GM23248 (cell line): ENCODE results near the gene PRSS27. TPM values are rescaled to one million over a fixed set of nuclear protein-coding genes. Genes with fewer than 3 reads are reported as not detected.

Experiments used
- DNase-seq: peaks from one replicate; pipeline ENCODE4 v3.0.0-alpha.2; 2015
- H2AFZ ChIP-seq: fragments of 200-600 bp; sonication (generic); 2 replicates; pipeline ENCODE4 v1.6.1; 2016; ENCODE audit warnings: antibody characterized with exemption
- H3F3A ChIP-seq: fragments of 200-600 bp; sonication (generic); 2 replicates; pipeline ENCODE4 v1.6.1; 2016; ENCODE audit warnings: mild to moderate bottlenecking, antibody characterized with exemption, mixed run types; ENCODE audit not compliant: insufficient read depth
- H3K27ac ChIP-seq: fragments of 200-600 bp; sonication (generic); 2 replicates; pipeline ENCODE4 v1.5.1; 2016; ENCODE audit warnings: mild to moderate bottlenecking
- H3K27me3 ChIP-seq: fragments of 200-600 bp; sonication (generic); replicated peaks from 2 replicates; pipeline ENCODE4 v1.6.1; 2016; ENCODE audit warnings: mild to moderate bottlenecking; ENCODE audit not compliant: insufficient read depth
- H3K36me3 ChIP-seq: fragments of 200-600 bp; sonication (generic); 2 replicates; pipeline ENCODE4 v1.6.1; 2016; ENCODE audit warnings: low read depth, mild to moderate bottlenecking
- H3K4me1 ChIP-seq: fragments of 200-600 bp; sonication (generic); 2 replicates; pipeline ENCODE4 v1.6.1; 2016; ENCODE audit warnings: mild to moderate bottlenecking; ENCODE audit not compliant: insufficient read depth
- H3K4me2 ChIP-seq: fragments of 200-600 bp; sonication (generic); one replicate; pipeline ENCODE4 v1.6.1; 2016; ENCODE audit warnings: mild to moderate bottlenecking; ENCODE audit not compliant: unreplicated experiment
- H3K4me3 ChIP-seq: fragments of 200-600 bp; sonication (generic); 2 replicates; pipeline ENCODE4 v1.5.1; 2016; ENCODE audit warnings: mild to moderate bottlenecking
- H3K79me2 ChIP-seq: fragments of 200-600 bp; sonication (generic); 2 replicates; pipeline ENCODE4 v1.6.1; 2016; ENCODE audit warnings: mild to moderate bottlenecking; ENCODE audit not compliant: insufficient read depth
- H3K9ac ChIP-seq: fragments of 200-600 bp; sonication (generic); 2 replicates; pipeline ENCODE4 v1.6.1; 2016; ENCODE audit warnings: mild to moderate bottlenecking
- H3K9me2 ChIP-seq: fragments of 200-600 bp; sonication (generic); 2 replicates; pipeline ENCODE4 v1.6.1; 2016; ENCODE audit warnings: mixed run types, mild to moderate bottlenecking, moderate library complexity; ENCODE audit not compliant: insufficient read depth
- H3K9me3 ChIP-seq: fragments of 200-600 bp; sonication (generic); one replicate; pipeline ENCODE4 v1.6.1; 2017; ENCODE audit warnings: low read depth
- H4K20me1 ChIP-seq: fragments of 200-600 bp; sonication (generic); 2 replicates; pipeline ENCODE4 v1.6.0; 2016; ENCODE audit not compliant: insufficient read depth
- EZH2 ChIP-seq: fragments of 200-600 bp; sonication (generic); IDR thresholded peaks from 2 replicates; pipeline ENCODE4 v1.6.1; 2018; ENCODE audit warnings: antibody characterized with exemption, mild to moderate bottlenecking; ENCODE audit not compliant: insufficient read depth, poor library complexity, severe bottlenecking
- EZH2phosphoT487 ChIP-seq: fragments of 200-600 bp; sonication (generic); IDR thresholded peaks from 2 replicates; pipeline ENCODE4 v1.6.1; 2018; ENCODE audit warnings: antibody characterized with exemption, moderate library complexity, mild to moderate bottlenecking, low read depth; ENCODE audit not compliant: insufficient read depth
- WGBS, 2 experiments: methylation state at CpG; one replicate each; pipeline ENCODE4 v1.1.6; 2015 to 2017; ENCODE audit warnings: low lambda C conversion rate in 2 of 2, low coverage in 1 of 2; ENCODE audit errors: missing lambda C conversion rate in 2 of 2; 5-methylcytosine and 5-hydroxymethylcytosine counted together
- in situ Hi-C: fragments of 300-500 bp; cut with MboI; formaldehyde crosslinking; loops from 2 replicates; pipeline ENCODE4 v1.15.0; 2020
- polyA plus RNA-seq: library from polyadenylated mRNA; unstranded; fragments of >200 nt; fragmentation: Nextera tagmentation; extraction: Ambion mirVana; gene quantifications from 2 replicates; pipeline ENCODE4 v1.2.1, GENCODE V29; 2016
- total RNA-seq: library from RNA; depleted of rRNA; stranded (reverse); fragments of >200 nt; shearing (Covaris generic); gene quantifications from 2 replicates; pipeline ENCODE4 v1.2.3, GENCODE V29; 2014

The PRSS27 gene
- total and polyA plus RNA-seq, 2 experiments from 2014 or later = 0.68 to 0.76 TPM

- Histone ChIP-seq H3K4me3 (no peak overlapping the region), H3K4me1 (0 out of 2 replicates have a peak, but pooled peaks cover 4% of the 10 kb centered on the region), H3K9me3 (no peaks in the 10 kb centered on the region), H3F3A (peaks cover 57% of the 10 kb centered on the region), H4K20me1 (peaks cover 25% of the 10 kb centered on the region; the same call in 1 of the 2 replicates), H3K27me3 (no peaks in the 10 kb centered on the region), H3K27ac (no peak overlapping the region), H3K79me2 (peaks cover 100% of the 10 kb centered on the region), H3K4me2 (no peak overlapping the region), H2AFZ (no peak overlapping the region), H3K9me2 (no peaks in the 10 kb centered on the region), H3K9ac (no peak overlapping the region), H3K36me3 (peaks cover 90% of the 10 kb centered on the region)
- in situ Hi-C loops = no loop called here
- DNase-seq = no peak
- TF ChIP-seq EZH2 = no peak
- TF ChIP-seq EZH2phosphoT487 = no peak
- WGBS, 2 experiments = 98 to 99% methylated on average over 10 of the region's 10 CpGs
These were observed 41.4 kb upstream of the PRSS27 start for GRCh38 chr16:2761472-2761871.

- Histone ChIP-seq H3K36me3 (peaks cover 48% of the 10 kb centered on the region), H3K9ac (no peak overlapping the region), H3F3A (peaks cover 64% of the 10 kb centered on the region), H3K27ac (no peak overlapping the region), H2AFZ (no peak overlapping the region), H3K4me3 (no peak overlapping the region), H3K4me1 (peaks cover 18% of the 10 kb centered on the region), H3K9me3 (no peaks in the 10 kb centered on the region), H3K27me3 (no peaks in the 10 kb centered on the region), H3K9me2 (no peaks in the 10 kb centered on the region), H3K79me2 (peaks cover 95% of the 10 kb centered on the region), H3K4me2 (no peak overlapping the region), H4K20me1 (peaks cover 50% of the 10 kb centered on the region)
- TF ChIP-seq EZH2phosphoT487 (no peak), EZH2 (no peak)
- WGBS, 2 experiments = 92 to 95% methylated on average over 11 of the region's 11 CpGs
- in situ Hi-C loops = no loop called here
- DNase-seq = no peak
These were observed 37.3 kb upstream of the PRSS27 start for GRCh38 chr16:2757344-2757743.

- Histone ChIP-seq H3K27ac (no peak overlapping the region), H3F3A (peaks cover 64% of the 10 kb centered on the region), H3K9me2 (no peaks in the 10 kb centered on the region), H3K4me3 (no peak overlapping the region), H4K20me1 (peaks cover 50% of the 10 kb centered on the region), H3K4me1 (peaks cover 22% of the 10 kb centered on the region), H3K36me3 (peaks cover 39% of the 10 kb centered on the region), H3K4me2 (no peak overlapping the region), H3K9ac (no peak overlapping the region), H2AFZ (no peak overlapping the region), H3K27me3 (no peaks in the 10 kb centered on the region), H3K79me2 (peaks cover 90% of the 10 kb centered on the region), H3K9me3 (no peaks in the 10 kb centered on the region)
- in situ Hi-C loops = no loop called here
- 86 to 91% methylated on average over 23 to 30 of the region's 30 CpGs for WGBS, 2 experiments
- no peak for DNase-seq
- TF ChIP-seq EZH2phosphoT487 (no peak), EZH2 (no peak)
These were observed 36.4 kb upstream of the PRSS27 start for GRCh38 chr16:2756288-2757015.

- Histone ChIP-seq H3K9ac (peak overlapping the region; percentile 94), H3K9me2 (no peaks in the 10 kb centered on the region), H3K4me2 (peak overlapping the region; percentile 98), H4K20me1 (peaks cover 42% of the 10 kb centered on the region), H3K79me2 (peaks cover 87% of the 10 kb centered on the region), H3K9me3 (no peaks in the 10 kb centered on the region), H3K27ac (peak overlapping the region; percentile 10; the same call in 1 of the 2 replicates), H2AFZ (no peak overlapping the region), H3K36me3 (peaks cover 26% of the 10 kb centered on the region), H3F3A (peaks cover 53% of the 10 kb centered on the region; the same call in 1 of the 2 replicates), H3K4me3 (peak overlapping the region; percentile 95), H3K27me3 (no peaks in the 10 kb centered on the region), H3K4me1 (peaks cover 21% of the 10 kb centered on the region)
- in situ Hi-C loops = no loop called here
- no peak for TF ChIP-seq EZH2
- no peak for TF ChIP-seq EZH2phosphoT487
- DNase-seq = no peak
- 32 to 39% methylated on average over 3 of the region's 3 CpGs for WGBS, 2 experiments
These were observed 35.1 kb upstream of the PRSS27 start for GRCh38 chr16:2755158-2755557.
